RWPE2 (cell line): Measurements from ENCODE around the gene FBXO3.

Experiments used
- ATAC-seq: fragments of 200-7000 bp; cut with Tn5 transposase; 3 replicates; pipeline ENCODE4 v1.9.1; 2021; ENCODE audit warnings: low read depth
- DNase-seq: peaks from one replicate; pipeline ENCODE4 v3.0.0-alpha.2; 2020; ENCODE audit warnings: low spot score
- H3K27ac ChIP-seq: fragments of 450-650 bp; 2 replicates; pipeline ENCODE4 v1.5.1; 2017; ENCODE audit warnings: mild to moderate bottlenecking; ENCODE audit not compliant: poor library complexity, severe bottlenecking
- H3K27me3 ChIP-seq: fragments of 250-450 bp; sonication (Bioruptor Pico); 2 replicates; pipeline ENCODE4 v1.5.1; 2021; ENCODE audit warnings: mild to moderate bottlenecking, moderate library complexity; ENCODE audit not compliant: insufficient read depth, poor library complexity, severe bottlenecking
- H3K36me3 ChIP-seq: fragments of 250-450 bp; sonication (Bioruptor Pico); 2 replicates; pipeline ENCODE4 v1.5.1; 2020; ENCODE audit warnings: low read depth, mild to moderate bottlenecking, moderate library complexity
- H3K4me1 ChIP-seq: fragments of 250-450 bp; sonication (Bioruptor Pico); 2 replicates; pipeline ENCODE4 v1.5.1; 2021; ENCODE audit warnings: mild to moderate bottlenecking, moderate library complexity; ENCODE audit not compliant: insufficient read depth, poor library complexity, severe bottlenecking
- H3K4me3 ChIP-seq: fragments of 250-450 bp; sonication (Bioruptor Pico); 2 replicates; pipeline ENCODE4 v1.5.1; 2021; ENCODE audit warnings: mild to moderate bottlenecking, moderate library complexity; ENCODE audit not compliant: severe bottlenecking
- H3K9me3 ChIP-seq: fragments of 250-450 bp; sonication (Bioruptor Pico); 2 replicates; pipeline ENCODE4 v1.5.1; 2021; ENCODE audit warnings: mild to moderate bottlenecking, moderate library complexity; ENCODE audit not compliant: severe bottlenecking
- TF ChIP-seq, protein P1 (sequence below): fragments of 450-650 bp; IDR thresholded peaks from one replicate; pipeline ENCODE4 v1.5.1; 2017; ENCODE audit warnings: mild to moderate bottlenecking, moderate library complexity; ENCODE audit not compliant: poor library complexity, severe bottlenecking

The FBXO3 gene

DNA sequence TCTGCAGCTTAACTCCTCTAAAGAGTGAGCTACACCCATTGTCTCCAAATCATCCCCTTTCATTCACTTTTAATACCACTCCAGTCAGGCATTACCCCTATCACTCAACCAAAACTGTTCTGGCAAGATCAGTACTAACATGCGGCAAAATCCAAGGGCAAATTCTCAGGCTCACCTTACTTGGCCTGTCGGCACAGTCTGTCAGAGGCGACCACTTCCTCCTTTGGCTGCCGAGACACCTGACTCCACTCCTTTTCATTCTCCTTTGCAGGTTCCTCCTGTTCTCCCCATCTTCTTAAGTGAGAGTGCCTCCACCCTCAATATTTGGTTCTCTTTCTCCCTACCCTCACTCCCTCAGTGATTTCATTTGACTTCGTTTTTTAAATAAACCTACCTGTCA, 77.9 kb downstream of the FBXO3 start:
- Histone ChIP-seq H3K36me3 (no peaks in the 10 kb centered on the region), H3K9me3 (no peaks in the 10 kb centered on the region), H3K4me3 (no peak overlapping the region), H3K4me1 (peaks cover 50% of the 10 kb centered on the region), H3K27ac (peak overlapping the region; percentile 100), H3K27me3 (no peaks in the 10 kb centered on the region)
- TF ChIP-seq, protein P1, sequence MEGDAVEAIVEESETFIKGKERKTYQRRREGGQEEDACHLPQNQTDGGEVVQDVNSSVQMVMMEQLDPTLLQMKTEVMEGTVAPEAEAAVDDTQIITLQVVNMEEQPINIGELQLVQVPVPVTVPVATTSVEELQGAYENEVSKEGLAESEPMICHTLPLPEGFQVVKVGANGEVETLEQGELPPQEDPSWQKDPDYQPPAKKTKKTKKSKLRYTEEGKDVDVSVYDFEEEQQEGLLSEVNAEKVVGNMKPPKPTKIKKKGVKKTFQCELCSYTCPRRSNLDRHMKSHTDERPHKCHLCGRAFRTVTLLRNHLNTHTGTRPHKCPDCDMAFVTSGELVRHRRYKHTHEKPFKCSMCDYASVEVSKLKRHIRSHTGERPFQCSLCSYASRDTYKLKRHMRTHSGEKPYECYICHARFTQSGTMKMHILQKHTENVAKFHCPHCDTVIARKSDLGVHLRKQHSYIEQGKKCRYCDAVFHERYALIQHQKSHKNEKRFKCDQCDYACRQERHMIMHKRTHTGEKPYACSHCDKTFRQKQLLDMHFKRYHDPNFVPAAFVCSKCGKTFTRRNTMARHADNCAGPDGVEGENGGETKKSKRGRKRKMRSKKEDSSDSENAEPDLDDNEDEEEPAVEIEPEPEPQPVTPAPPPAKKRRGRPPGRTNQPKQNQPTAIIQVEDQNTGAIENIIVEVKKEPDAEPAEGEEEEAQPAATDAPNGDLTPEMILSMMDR, result no peak
- ATAC-seq (no peak), DNase-seq (no peak)

DNA sequence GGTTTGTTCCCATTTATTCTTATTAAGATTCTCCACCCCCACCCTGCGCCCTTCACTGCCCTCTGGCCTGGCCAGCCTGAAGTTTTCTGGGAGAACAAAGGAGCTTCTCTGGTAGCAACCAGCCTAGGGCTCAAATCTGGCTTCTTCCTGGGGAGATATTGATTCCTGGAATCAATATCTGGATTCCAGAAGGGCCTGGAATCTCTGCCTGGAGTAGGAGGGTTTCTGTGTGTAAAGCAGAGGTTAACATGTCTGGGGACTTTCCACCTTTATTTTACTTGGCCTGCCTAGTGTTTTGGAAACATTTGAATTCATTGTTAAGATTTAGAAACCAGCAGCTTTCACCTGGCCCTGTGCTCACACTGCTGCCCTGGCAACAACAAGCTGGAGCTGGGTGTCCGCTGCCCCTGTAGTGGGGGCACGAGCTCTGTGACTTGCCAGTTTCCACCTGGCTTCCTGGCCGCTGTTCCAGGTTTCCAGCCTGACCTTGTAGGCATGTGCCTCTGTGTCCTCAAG, 79.2 kb downstream of the FBXO3 start:
- no peak for DNase-seq
- H3K4me1 ChIP-seq, result peaks cover 55% of the 10 kb centered on the region
- peak overlapping the region; percentile 100 for H3K27ac ChIP-seq
- no peaks in the 10 kb centered on the region for H3K36me3 ChIP-seq
- ATAC-seq, result no peak
- H3K27me3 ChIP-seq, result no peaks in the 10 kb centered on the region
- no peak overlapping the region for H3K4me3 ChIP-seq
- TF ChIP-seq, protein P1, result no peak
- H3K9me3 ChIP-seq, result no peaks in the 10 kb centered on the region

DNA sequence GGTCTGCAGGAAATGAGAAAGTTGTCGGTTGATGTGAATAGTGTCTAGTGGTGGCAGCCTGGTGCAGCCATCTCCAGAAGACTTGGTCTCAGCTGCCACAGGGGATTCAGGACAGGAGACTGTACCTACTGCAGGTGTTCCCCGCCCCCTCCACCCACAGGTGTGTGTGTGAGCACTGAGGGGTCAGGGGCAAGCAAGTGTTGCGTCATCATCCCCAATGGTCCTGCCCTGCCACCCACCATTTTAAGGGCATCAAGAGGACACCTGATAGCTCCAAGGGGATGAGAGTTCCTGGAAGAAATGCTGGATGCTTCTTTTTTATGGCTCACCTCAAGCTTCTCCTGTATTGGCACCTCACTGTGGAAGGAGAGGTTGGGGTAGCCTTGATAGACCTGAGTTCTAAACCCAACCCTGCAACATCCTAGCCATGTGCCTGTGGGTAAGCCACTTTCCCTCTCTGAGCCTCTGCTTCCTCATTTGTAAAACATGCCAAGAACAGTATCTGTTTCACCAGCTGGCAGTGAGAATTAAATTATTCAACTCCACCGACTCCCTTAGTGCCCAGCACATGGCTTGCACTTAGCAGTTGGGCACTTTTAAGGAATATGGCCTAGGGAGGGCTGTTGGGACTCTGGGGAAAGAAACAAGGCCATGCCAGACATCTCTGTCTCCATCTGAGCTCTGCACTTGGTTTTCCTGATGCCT, 79.8 kb downstream of the FBXO3 start:
- no peaks in the 10 kb centered on the region for H3K27me3 ChIP-seq
- H3K27ac ChIP-seq, result peak overlapping the region; percentile 100
- DNase-seq (no peak), ATAC-seq (no peak)
- H3K9me3 ChIP-seq, result no peaks in the 10 kb centered on the region
- peaks cover 56% of the 10 kb centered on the region for H3K4me1 ChIP-seq
- no peak overlapping the region for H3K4me3 ChIP-seq
- no peaks in the 10 kb centered on the region for H3K36me3 ChIP-seq
- TF ChIP-seq, protein P1, result no peak

DNA sequence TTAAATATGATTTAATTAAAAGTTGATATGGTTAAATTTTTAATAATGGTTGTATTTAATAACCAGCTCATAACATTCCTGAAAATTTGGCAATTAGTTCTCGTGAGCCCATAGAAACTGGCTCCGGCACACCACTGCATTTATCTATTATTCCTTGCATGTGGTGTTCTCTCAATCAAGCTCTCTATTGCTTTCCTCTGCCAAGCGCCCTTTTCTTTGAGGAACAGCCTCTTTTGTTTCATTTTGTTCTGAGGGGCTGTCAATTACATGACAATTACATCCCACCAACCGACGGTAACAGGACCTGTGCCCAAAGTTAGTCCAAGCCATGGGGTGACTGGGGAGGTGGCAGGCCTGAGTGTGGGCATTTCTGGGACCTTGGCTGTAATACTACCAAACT, 81.8 kb downstream of the FBXO3 start:
- H3K4me3 ChIP-seq, result no peak overlapping the region
- H3K9me3 ChIP-seq, result no peaks in the 10 kb centered on the region
- peaks cover 64% of the 10 kb centered on the region for H3K4me1 ChIP-seq
- ATAC-seq, result no peak
- H3K36me3 ChIP-seq, result no peaks in the 10 kb centered on the region
- no peaks in the 10 kb centered on the region for H3K27me3 ChIP-seq
- peak overlapping the region; percentile 100 for H3K27ac ChIP-seq
- no peak for DNase-seq
- TF ChIP-seq, protein P1, result no peak

DNA sequence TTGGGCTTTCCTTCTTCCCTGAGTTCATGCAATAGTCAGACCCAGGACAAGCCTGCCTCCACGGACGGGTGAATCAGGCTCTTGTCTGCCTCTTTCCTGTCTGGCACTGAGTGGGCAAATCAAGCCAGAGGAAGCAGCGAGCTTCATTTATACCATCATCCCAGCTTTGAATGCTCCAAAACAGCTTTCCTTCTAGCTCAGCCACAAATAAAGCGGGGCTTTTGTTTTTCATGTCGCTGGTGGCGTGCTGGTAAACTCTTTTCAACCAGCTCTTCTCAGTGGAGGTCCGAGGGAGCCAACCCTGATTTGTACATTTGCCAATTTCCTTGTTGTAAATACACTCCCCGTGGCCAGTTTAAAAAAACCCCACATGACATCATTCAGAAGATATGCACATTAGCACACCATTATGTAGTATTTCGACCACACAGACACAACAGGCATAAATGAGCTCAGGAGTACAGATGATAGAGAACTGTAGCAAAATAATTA, 82.3 kb downstream of the FBXO3 start:
- Histone ChIP-seq H3K9me3 (no peaks in the 10 kb centered on the region), H3K27ac (peak overlapping the region; percentile 100), H3K4me1 (peaks cover 60% of the 10 kb centered on the region), H3K27me3 (no peaks in the 10 kb centered on the region), H3K36me3 (no peaks in the 10 kb centered on the region), H3K4me3 (no peak overlapping the region)
- ATAC-seq (peak; percentile 44), DNase-seq (peak; percentile 82)
- TF ChIP-seq, protein P1, result no peak
